HTR-8/SVneo (cell line): ENCODE results near the gene BTRC.

Experiments used
- DNase-seq: peaks from one replicate; pipeline ENCODE4 v3.0.0; 2011; ENCODE audit warnings: low spot score, mixed read lengths; ENCODE audit not compliant: insufficient read length
- FAIRE-seq: peaks from 2 replicates; lab custom pipeline; 2011; peaks lifted over from hg19 to GRCh38; lab: Jason Lieb, UNC

The BTRC gene

GRCh38 chr10:101561068-101561915, 207.3 kb downstream of the BTRC start:
- peak; percentile 36 for FAIRE-seq
- no peak for DNase-seq

GRCh38 chr10:101562231-101562630, 208.3 kb downstream of the BTRC start:
- DNase-seq (no peak), FAIRE-seq (no peak)

GRCh38 chr10:101563007-101563406, 209.0 kb downstream of the BTRC start:
- FAIRE-seq: no peak
- DNase-seq: no peak

DNA sequence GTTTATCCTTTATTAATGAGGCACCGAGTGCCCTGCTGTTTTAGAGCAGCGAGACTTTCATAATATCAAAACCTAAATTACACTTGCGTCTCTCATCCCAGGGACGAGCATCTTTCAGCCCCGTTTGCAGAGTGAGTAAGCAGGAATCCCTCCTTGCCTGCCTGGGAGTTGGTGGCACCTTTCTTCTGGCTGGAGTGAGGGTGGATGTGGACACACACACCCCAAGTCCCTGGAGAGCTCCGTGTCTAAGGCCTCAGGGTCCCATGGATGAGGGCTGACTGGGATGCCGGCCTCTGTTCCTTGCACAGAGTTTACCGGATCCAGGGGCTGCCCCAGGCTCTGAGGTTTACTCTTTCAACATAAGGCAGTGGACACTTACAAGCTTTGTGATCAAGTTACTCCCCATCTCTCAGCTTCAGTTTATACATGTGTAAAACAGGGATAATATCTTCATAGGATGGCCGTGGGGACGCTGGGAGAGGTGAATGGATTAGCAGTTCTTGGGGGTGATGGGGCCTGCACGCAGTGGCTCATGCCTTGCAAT, 209.6 kb downstream of the BTRC start:
- no peak for DNase-seq
- FAIRE-seq: no peak

DNA sequence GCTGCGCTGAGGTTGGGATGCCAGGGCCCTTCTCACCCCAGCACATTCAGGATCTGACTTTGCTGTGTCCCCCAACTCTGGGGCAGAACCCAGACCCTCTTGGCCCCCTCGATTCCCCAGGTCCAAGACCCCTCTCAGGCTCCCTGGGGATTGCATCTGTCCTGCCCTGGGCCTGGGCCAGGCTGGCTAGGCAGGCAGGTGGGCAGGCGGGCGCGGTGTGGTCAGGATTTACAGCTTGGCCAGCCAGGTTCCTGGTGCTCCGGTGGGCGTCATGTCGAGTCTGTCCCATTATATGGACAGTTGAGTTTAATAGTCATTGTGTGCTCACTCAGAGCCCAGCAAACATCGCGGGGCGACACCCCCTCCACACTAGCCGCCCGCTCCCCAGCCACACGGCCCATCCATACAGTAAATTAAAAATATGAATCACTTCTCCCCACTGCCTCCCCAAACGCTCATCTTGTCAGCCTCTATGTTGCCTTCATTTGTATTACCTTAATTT, 210.6 kb downstream of the BTRC start:
- no peak for DNase-seq
- no peak for FAIRE-seq

- FAIRE-seq: no peak
- DNase-seq: no peak
Observed at GRCh38 chr10:101565370-101565900, 211.5 kb downstream of the BTRC start.

DNA sequence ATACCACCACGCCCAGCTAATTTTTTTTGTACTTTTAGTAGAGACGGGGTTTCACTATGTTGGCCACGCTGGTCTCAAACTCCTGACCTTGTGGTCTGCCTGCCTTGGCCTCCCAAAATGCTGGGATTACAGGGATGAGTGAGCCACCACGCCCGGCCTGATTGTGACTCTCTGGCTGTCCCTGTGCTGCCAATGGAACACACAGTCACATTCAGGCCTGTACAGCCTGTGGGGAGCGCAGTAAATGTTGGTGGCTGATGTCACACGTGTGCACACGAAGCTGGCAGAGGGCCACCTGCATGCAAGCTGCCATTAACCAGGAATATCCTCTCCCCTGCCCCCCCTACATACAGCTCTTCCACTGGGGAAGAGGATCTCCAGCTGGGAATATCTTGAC, 212.0 kb downstream of the BTRC start:
- FAIRE-seq (no peak), DNase-seq (no peak)

- DNase-seq (no peak), FAIRE-seq (peak; percentile 83)
Observed at GRCh38 chr10:101566333-101567164, 212.6 kb downstream of the BTRC start.

GRCh38 chr10:101567165-101568006, 213.4 kb downstream of the BTRC start:
- no peak for FAIRE-seq

GRCh38 chr10:101568054-101568745, 214.2 kb downstream of the BTRC start:
- FAIRE-seq: no peak
- no peak for DNase-seq

More at GRCh38 chr10:101567165-101568006, 213.4 kb downstream of the BTRC start:
- no peak for DNase-seq

GRCh38 chr10:101569323-101569621, 215.3 kb downstream of the BTRC start:
- no peak for DNase-seq
- no peak for FAIRE-seq

DNA sequence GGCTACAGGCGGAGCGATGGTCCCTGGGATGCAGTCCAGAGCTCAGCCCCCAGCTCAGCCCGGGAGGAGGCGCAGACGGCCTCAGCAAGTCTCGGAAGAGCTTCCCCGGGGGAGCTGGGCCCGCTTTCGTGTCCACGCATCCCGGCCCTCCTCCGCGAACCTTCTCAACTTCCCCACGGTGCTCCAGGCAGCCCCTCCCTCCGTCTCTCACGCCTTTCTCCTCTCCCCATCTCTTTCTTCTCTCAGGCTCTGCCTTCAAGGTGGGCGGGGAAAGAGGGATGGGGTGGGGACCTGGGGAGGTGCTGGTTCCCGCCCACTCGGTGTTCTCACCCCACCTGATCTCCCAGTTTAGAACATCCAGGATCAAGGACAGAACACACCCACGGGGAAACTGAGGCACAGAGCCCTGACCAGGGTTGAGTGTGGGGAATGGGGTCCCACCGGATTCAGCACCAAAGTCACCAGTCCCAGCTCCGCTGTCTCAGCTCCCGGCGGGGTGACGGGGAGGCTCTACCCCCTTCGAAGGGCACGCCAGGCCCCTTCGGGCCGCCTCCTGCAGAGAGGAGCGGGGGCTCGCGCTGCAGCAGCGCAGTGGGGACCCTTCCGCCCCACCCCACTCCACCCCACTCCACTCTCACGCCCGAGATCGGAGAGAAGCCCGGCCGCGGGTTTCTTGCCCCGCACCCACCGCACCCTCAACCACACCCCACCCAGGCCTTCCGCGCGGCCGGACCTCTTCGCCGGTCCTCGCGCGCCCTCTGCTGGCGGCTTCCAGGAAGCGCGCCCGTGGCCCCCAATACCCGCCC, 215.9 kb downstream of the BTRC start:
- FAIRE-seq (peak; percentile 79), DNase-seq (peak; percentile 82)

DNA sequence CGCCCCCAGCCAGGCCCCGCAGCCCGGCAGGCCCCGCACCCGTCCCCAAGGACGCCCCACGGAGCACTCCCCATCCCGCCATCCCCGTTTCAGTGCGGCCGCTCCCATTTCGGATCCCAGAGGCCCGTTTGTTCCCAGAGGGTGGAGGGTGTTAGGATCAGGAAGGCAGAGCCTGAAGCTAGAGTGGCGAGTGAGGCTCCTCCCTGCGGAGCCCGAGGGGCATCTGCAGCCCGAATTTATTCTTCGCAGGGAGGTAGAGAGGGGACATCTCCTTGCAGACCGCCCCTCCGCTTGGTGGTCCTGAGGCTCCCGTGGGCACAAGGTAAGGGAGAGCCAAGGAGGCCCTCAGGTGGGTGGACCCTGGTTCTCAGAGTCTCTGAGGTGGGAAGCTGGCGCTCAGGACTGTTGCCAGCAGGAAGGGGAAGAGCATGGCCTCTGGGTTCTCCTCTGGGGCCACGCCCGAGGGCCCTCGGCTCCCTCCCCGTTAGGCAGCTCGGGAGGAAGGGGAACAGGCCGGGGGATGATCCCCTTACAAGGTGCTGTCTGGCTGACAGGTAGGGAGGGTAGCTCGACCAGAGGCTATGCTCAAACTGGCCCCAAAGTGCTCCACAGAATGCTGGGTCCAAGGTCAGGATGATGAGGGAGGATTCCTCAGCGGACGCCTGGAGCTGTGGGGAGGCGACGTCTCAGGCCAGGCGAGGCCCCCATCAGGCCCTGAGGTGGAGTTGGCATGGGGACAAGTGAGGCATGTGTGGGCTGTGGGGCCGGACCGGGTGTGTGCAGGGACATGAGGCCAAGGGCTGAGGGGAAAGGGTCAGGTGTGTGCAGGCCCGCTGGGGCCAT, 216.7 kb downstream of the BTRC start:
- FAIRE-seq (peak; percentile 64), DNase-seq (no peak)

DNA sequence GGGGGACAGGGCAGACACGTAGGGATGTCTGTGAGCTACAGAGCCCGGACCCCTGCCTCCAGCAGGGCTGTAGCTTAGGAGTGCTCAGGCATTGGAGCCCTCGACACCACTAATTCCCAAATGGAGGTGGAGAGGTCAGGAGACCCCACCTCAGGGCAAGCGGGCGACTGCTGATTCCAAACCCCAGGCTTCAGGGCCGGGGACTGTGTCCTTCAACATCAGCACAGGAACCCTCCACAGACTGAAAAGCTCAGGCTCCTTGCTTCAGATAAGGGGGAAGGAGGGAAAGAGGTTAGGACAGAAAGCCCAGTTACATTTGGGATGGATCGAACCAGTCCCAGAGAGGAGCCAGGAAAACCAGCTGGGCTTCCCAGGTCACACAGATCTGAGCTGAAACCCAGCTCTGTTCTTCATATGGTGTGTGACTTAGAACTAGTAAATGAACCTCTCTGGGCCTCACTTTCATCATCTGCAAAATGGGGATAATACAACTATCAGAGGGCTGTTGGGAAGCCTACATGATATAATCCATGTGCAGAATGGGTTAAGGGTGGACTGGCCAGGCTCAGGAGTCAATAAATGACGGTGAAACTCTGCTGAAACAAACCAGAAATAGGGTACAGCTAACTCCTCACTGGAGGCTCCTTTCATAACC, 217.4 kb downstream of the BTRC start:
- DNase-seq (no peak), FAIRE-seq (no peak)

GRCh38 chr10:101572126-101572525, 218.2 kb downstream of the BTRC start:
- FAIRE-seq (no peak), DNase-seq (no peak)

DNA sequence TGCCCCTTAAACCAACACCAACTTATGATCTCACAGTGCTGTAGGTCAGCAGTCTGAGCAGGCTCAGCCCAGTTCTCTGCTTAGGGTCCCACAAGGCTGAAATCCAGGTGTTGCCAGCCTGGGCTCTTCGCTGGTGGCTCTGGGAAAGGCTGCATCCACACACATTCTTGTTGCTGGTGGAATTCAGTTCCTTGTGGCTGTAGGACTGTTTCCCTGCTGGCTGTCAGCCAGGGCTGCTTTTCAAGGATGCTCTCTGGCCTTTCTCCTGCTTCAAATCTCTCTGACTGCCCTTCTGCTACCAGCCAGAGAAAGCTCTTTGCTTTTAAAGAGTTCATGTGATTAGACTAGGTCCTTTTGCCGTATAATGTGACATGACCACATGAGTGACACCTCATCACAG, 218.8 kb downstream of the BTRC start:
- DNase-seq (no peak), FAIRE-seq (no peak)
